HepG2 (cell line): Measurements from ENCODE around the gene APC2. TPM values are rescaled to one million over a fixed set of nuclear protein-coding genes. Genes with fewer than 3 reads are reported as not detected.
A peak's percentile ranks its signal among the peaks of the same experiment; 100 is the strongest.

Experiments used
- ARID3A ChIP-seq: IDR thresholded peaks from 2 replicates; pipeline ENCODE4 v1.6.1; 2012; ENCODE audit warnings: low read depth, low read length, improper control_type of control experiment
- HNF1A ChIP-seq, 2 experiments: sonication (generic) in 1 of 2; formaldehyde crosslinking in 1 of 2; IDR thresholded peaks; 2 replicates each; pipeline versions ENCODE4 v1.4.0 to v1.6.1; 2016 to 2020; ENCODE audit warnings: borderline replicate concordance in 1 of 2, low read depth in 1 of 2, mild to moderate bottlenecking in 1 of 2, missing genetic modification reagents in 1 of 2
- HNF4A ChIP-seq: sonication (generic); formaldehyde crosslinking; IDR thresholded peaks from 2 replicates; pipeline ENCODE4 v1.4.0; 2020; ENCODE audit warnings: missing genetic modification reagents
- SALL1 ChIP-seq: sonication (generic); formaldehyde crosslinking; IDR thresholded peaks from 2 replicates; pipeline ENCODE4 v1.8.0; 2022; ENCODE audit warnings: mild to moderate bottlenecking, missing genetic modification reagents
- ZBTB40 ChIP-seq, 2 experiments: fragments of 450-650 bp in 1 of 2; sonication (generic) in 1 of 2; formaldehyde crosslinking in 1 of 2; IDR thresholded peaks; 2 replicates each; pipeline versions ENCODE4 v1.6.1 to v1.8.0; 2016 to 2022; ENCODE audit warnings: antibody characterized with exemption in 1 of 2, mild to moderate bottlenecking in 1 of 2, missing genetic modification reagents in 1 of 2
- ZNF263 ChIP-seq: sonication (generic); formaldehyde crosslinking; IDR thresholded peaks from 2 replicates; pipeline ENCODE4 v1.4.0; 2020; ENCODE audit warnings: missing genetic modification reagents
- ZNF510 ChIP-seq: sonication (generic); formaldehyde crosslinking; IDR thresholded peaks from 2 replicates; pipeline ENCODE4 v1.4.0; 2020; ENCODE audit warnings: low read depth, mild to moderate bottlenecking, missing genetic modification reagents
- ZSCAN25 ChIP-seq: sonication (generic); formaldehyde crosslinking; IDR thresholded peaks from 2 replicates; pipeline ENCODE4 v1.8.0; 2022; ENCODE audit warnings: mild to moderate bottlenecking, missing genetic modification reagents
- polyA plus RNA-seq, 8 experiments: library from polyadenylated mRNA; depleted of rRNA in 3 of 8; stranded (reverse) in 7 of 8; unstranded in 1 of 8; fragments of >200 nt; fragmentation: Illumina TruSeq in 4 of 8; extraction: Trizol in 4 of 8; gene quantifications; 2 replicates each; pipeline versions ENCODE4 v1.2.1 to v1.2.3, GENCODE V29; 2011 to 2016; ENCODE audit warnings: low read depth in 4 of 8, missing spikeins in 1 of 8, mixed read lengths in 1 of 8; ENCODE audit not compliant: insufficient read depth in 1 of 8
- total RNA-seq, 5 experiments: library from RNA; depleted of rRNA; stranded (reverse); fragments of >200 nt; fragmentation: Illumina TruSeq; extraction: Trizol; gene quantifications; 2 replicates each; pipeline ENCODE4 v1.2.3, GENCODE V29; 2016; ENCODE audit warnings: low read depth in 1 of 5

Gene APC2
- total and polyA plus RNA-seq, 2 of the 13 experiments (the other 11 are each of a cell fraction or from before 2014, with no cell fraction given), result 0.08 to 0.22 TPM

GRCh38 chr19:1501200-1501595 is 51.3 kb downstream of the APC2 start (continued):
- TF ChIP-seq ZBTB40 (IDR thresholded peaks at IDR 0.05) (no peak), ZBTB40 (CRISPR knock-in tag; IDR thresholded peaks at IDR 0.05) (0 out of 2 replicates have a peak, but pooled peaks have one; percentile 12), HNF1A (IDR thresholded peaks at IDR 0.05; ENCODE audit: low read depth) (0 out of 2 replicates have a peak, but pooled peaks have one; percentile 46), HNF1A (CRISPR knock-in tag; IDR thresholded peaks at IDR 0.05; ENCODE audit: borderline replicate concordance) (peak; percentile 43; the same call in 1 of the 2 replicates), ZSCAN25 (0 out of 2 replicates have a peak, but pooled peaks have one; percentile 27), SALL1 (peak; percentile 37; the same call in 1 of the 2 replicates), HNF4A (CRISPR knock-in tag) (peak; percentile 38; the same call in 1 of the 2 replicates), ARID3A (0 out of 2 replicates have a peak, but pooled peaks have one; percentile 17), ZNF263 (CRISPR knock-in tag) (peak; percentile 82), ZNF510 (no peak)
